ENCODE data around the gene MIEN1. TPM values are rescaled to one million over a fixed set of nuclear protein-coding genes. Genes with fewer than 3 reads are reported as not detected.
"Not testable (repeated sequence)": the region's sequence is repeated elsewhere in the genome, so short reads cannot be mapped to it uniquely, and the experiment has no call there.

The MIEN1 gene
- total and polyA plus RNA-seq, 2 donors (not counting 1 experiment from before 2014, with no cell fraction given) = 41.1 to 63.2 TPM

DNA sequence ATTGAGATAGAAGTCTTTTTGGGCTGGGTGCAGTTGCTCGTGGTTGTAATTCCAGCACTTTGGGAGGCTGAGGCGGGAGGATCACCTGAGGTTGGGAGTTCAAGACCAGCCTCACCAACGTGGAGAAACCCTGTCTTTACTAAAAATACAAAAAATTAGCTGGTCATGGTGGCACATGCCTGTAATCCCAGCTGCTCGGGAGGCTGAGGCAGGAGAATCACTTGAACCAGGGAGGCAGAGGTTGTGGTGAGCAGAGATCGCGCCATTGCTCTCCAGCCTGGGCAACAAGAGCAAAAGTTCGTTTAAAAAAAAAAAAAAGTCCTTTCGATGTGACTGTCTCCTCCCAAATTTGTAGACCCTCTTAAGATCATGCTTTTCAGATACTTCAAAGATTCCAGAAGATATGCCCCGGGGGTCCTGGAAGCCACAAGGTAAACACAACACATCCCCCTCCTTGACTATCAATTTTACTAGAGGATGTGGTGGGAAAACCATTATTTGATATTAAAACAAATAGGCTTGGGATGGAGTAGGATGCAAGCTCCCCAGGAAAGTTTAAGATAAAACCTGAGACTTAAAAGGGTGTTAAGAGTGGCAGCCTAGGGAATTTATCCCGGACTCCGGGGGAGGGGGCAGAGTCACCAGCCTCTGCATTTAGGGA, 31.0 kb downstream of the MIEN1 start:
- POLR2A ChIA-PET; intact Hi-C loops (cut with micrococcal nuclease); H3K4me3 ChIP-seq (ENCODE audit: control extremely low read depth in 1 of 5, extremely low read depth in 1 of 5, insufficient read depth in 1 of 5, low read depth in 2 of 5, low read length in 4 of 5); H3K9me3 ChIP-seq (ENCODE audit: control extremely low read depth in 1 of 3, control insufficient read depth in 2 of 3, insufficient read depth in 1 of 3, low read length in 2 of 3); H2AFZ ChIP-seq (ENCODE audit: insufficient read depth, low read depth, low read length, poor library complexity, severe bottlenecking); H3K36me3 ChIP-seq (replicated peaks in 1 of 2; ENCODE audit: control extremely low read depth in 1 of 2, control insufficient read depth in 1 of 2, extremely low read depth in 1 of 2, insufficient read depth in 2 of 2, low read length in 1 of 2); H3K27ac Mint-ChIP-seq; H3K9ac ChIP-seq (ENCODE audit: low read length); H4K20me1 ChIP-seq (ENCODE audit: control insufficient read depth, insufficient read depth, low read length, poor library complexity, severe bottlenecking); H3K27ac ChIP-seq (ENCODE audit: low read length in 2 of 2); H3K9me3 Mint-ChIP-seq (ENCODE audit: insufficient read depth); H3K79me2 ChIP-seq (ENCODE audit: control insufficient read depth, insufficient read depth, low read length); ATAC-seq (ENCODE audit: low read depth); DNase-seq: not testable (repeated sequence)
- peak overlapping the region; percentile 52 for H3K4me3 Mint-ChIP-seq
- peaks cover 33% of the 10 kb centered on the region for H3K27me3 Mint-ChIP-seq
- Histone ChIP-seq H3K27me3 (replicated peaks in 1 of 4; ENCODE audit: control extremely low read depth in 1 of 4, control insufficient read depth in 3 of 4, insufficient read depth in 4 of 4, low read length in 3 of 4) (peaks cover 0 to 33% (median 17%) of the 10 kb centered on the region in 4 experiments), H3K4me1 (ENCODE audit: control insufficient read depth in 2 of 2, insufficient read depth in 2 of 2, low read length in 2 of 2) (peaks cover 6 to 17% of the 10 kb centered on the region in 2 donors), H3K4me2 (replicated peaks; ENCODE audit: low read depth, low read length, poor library complexity, severe bottlenecking) (peak overlapping the region; percentile 58)
- peaks cover 11% of the 10 kb centered on the region for H3K4me1 Mint-ChIP-seq
- WGBS (ENCODE audit: insufficient coverage) = 71% methylated on average over 7 of the region's 11 CpGs
- CTCF ChIA-PET = interaction anchor here (1.6 kb wide), 1 partner anchor 23 kb away, joined by 4 read pairs; no protein-coding TSS in a partner anchor

- H3K4me3 Mint-ChIP-seq = no peak overlapping the region
- Histone ChIP-seq H2AFZ (ENCODE audit: insufficient read depth, low read depth, low read length, poor library complexity, severe bottlenecking) (no peak overlapping the region), H3K36me3 (replicated peaks in 1 of 2; ENCODE audit: control extremely low read depth in 1 of 2, control insufficient read depth in 1 of 2, extremely low read depth in 1 of 2, insufficient read depth in 2 of 2, low read length in 1 of 2) (peaks cover 0 to 6% of the 10 kb centered on the region in 2 experiments), H3K9ac (ENCODE audit: low read length) (no peak overlapping the region), H3K27ac (ENCODE audit: low read length in 2 of 2) (no peak overlapping the region), H3K4me3 (ENCODE audit: control extremely low read depth in 1 of 5, extremely low read depth in 1 of 5, insufficient read depth in 1 of 5, low read depth in 2 of 5, low read length in 4 of 5) (no peak overlapping the region), H3K27me3 (replicated peaks in 1 of 4; ENCODE audit: control extremely low read depth in 1 of 4, control insufficient read depth in 3 of 4, insufficient read depth in 4 of 4, low read length in 3 of 4) (peaks cover 0 to 33% (median 17%) of the 10 kb centered on the region in 4 experiments), H3K4me2 (replicated peaks; ENCODE audit: low read depth, low read length, poor library complexity, severe bottlenecking) (no peak overlapping the region), H3K9me3 (ENCODE audit: control extremely low read depth in 1 of 3, control insufficient read depth in 2 of 3, insufficient read depth in 1 of 3, low read length in 2 of 3) (peaks cover 0 to 4% (median 0%) of the 10 kb centered on the region in 3 donors), H3K4me1 (ENCODE audit: control insufficient read depth in 2 of 2, insufficient read depth in 2 of 2, low read length in 2 of 2) (peaks cover 6 to 17% of the 10 kb centered on the region in 2 donors), H4K20me1 (ENCODE audit: control insufficient read depth, insufficient read depth, low read length, poor library complexity, severe bottlenecking) (no peaks in the 10 kb centered on the region), H3K79me2 (ENCODE audit: control insufficient read depth, insufficient read depth, low read length) (no peaks in the 10 kb centered on the region)
- no peak for DNase-seq
- WGBS (ENCODE audit: insufficient coverage) = no CpG with 5 or more reads among the region's 5 CpGs
- POLR2A ChIA-PET = no interaction called here
- intact Hi-C loops (cut with micrococcal nuclease) = no loop called here
- no peak overlapping the region for H3K27ac Mint-ChIP-seq
- H3K27me3 Mint-ChIP-seq = peaks cover 33% of the 10 kb centered on the region
- no peak for ATAC-seq (ENCODE audit: low read depth)
- H3K9me3 Mint-ChIP-seq (ENCODE audit: insufficient read depth) = no peaks in the 10 kb centered on the region
- CTCF ChIA-PET = interaction anchor here (1.6 kb wide), 1 partner anchor 22 kb away, joined by 4 read pairs; no protein-coding TSS in a partner anchor
- peaks cover 6% of the 10 kb centered on the region for H3K4me1 Mint-ChIP-seq
- no peak for TF ChIP-seq EZH2 (IDR thresholded peaks at IDR 0.05; ENCODE audit: borderline replicate concordance, insufficient read depth, low read depth, low read length, poor library complexity, severe bottlenecking)
- TF ChIP-seq, protein P1, sequence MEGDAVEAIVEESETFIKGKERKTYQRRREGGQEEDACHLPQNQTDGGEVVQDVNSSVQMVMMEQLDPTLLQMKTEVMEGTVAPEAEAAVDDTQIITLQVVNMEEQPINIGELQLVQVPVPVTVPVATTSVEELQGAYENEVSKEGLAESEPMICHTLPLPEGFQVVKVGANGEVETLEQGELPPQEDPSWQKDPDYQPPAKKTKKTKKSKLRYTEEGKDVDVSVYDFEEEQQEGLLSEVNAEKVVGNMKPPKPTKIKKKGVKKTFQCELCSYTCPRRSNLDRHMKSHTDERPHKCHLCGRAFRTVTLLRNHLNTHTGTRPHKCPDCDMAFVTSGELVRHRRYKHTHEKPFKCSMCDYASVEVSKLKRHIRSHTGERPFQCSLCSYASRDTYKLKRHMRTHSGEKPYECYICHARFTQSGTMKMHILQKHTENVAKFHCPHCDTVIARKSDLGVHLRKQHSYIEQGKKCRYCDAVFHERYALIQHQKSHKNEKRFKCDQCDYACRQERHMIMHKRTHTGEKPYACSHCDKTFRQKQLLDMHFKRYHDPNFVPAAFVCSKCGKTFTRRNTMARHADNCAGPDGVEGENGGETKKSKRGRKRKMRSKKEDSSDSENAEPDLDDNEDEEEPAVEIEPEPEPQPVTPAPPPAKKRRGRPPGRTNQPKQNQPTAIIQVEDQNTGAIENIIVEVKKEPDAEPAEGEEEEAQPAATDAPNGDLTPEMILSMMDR (IDR thresholded peaks at IDR 0.05) = no peak
Observed at GRCh38 chr17:39697961-39698360, 32.4 kb downstream of the MIEN1 start.
